Liver (tissue), 9 donors: ENCODE measurements around the gene VWDE. TPM values are rescaled to one million over a fixed set of nuclear protein-coding genes. Genes with fewer than 3 reads are reported as not detected.

Experiments used
- DNase-seq: peaks from one replicate; pipeline ENCODE4 v3.0.0-alpha.2; 2017; ENCODE audit warnings: low spot score
- H3K27ac ChIP-seq, 2 donors: one replicate each; pipeline ENCODE4 v1.7.0; 2013; ENCODE audit warnings: inconsistent platforms in 2 of 2, low read length in 2 of 2, control low read depth in 1 of 2, low read depth in 1 of 2, mild to moderate bottlenecking in 1 of 2
- H3K27me3 ChIP-seq, 4 donors: one replicate each; pipeline versions ENCODE4 v1.6.1 to v1.7.0; 2013; ENCODE audit warnings: low read length in 3 of 4, inconsistent platforms in 1 of 4, mild to moderate bottlenecking in 1 of 4, moderate library complexity in 1 of 4; ENCODE audit not compliant: control insufficient read depth in 4 of 4, insufficient read depth in 4 of 4
- H3K36me3 ChIP-seq, 4 donors: one replicate each; pipeline versions ENCODE4 v1.6.1 to v1.7.0; 2013; ENCODE audit warnings: low read length in 3 of 4, mild to moderate bottlenecking in 3 of 4, low read depth in 1 of 4, moderate library complexity in 1 of 4; ENCODE audit not compliant: control insufficient read depth in 4 of 4, insufficient read depth in 3 of 4
- H3K4me1 ChIP-seq, 4 donors: one replicate each; pipeline versions ENCODE4 v1.6.1 to v1.7.0; 2013; ENCODE audit warnings: low read length in 3 of 4, mild to moderate bottlenecking in 3 of 4, moderate library complexity in 1 of 4; ENCODE audit not compliant: control insufficient read depth in 4 of 4, insufficient read depth in 4 of 4
- H3K4me3 ChIP-seq, 3 donors: one replicate each; pipeline versions ENCODE4 v1.6.1 to v1.7.0; 2013; ENCODE audit warnings: low read length in 3 of 3, control low read depth in 1 of 3, low read depth in 1 of 3, mild to moderate bottlenecking in 1 of 3
- H3K9ac ChIP-seq, 2 donors: one replicate each; pipeline ENCODE4 v1.7.0; 2013; ENCODE audit warnings: low read length in 2 of 2, mild to moderate bottlenecking in 2 of 2, moderate library complexity in 2 of 2, control low read depth in 1 of 2, low read depth in 1 of 2
- H3K9me3 ChIP-seq, 4 donors: one replicate each; pipeline versions ENCODE4 v1.6.1 to v1.7.0; 2013; ENCODE audit warnings: low read length in 3 of 4; ENCODE audit not compliant: control insufficient read depth in 4 of 4
- ATF3 ChIP-seq: IDR thresholded peaks from 2 replicates; pipeline ENCODE4 v1.6.1; 2016; ENCODE audit warnings: antibody characterized with exemption
- CTCF ChIP-seq: fragments of 150-350 bp; IDR thresholded peaks from 2 replicates; pipeline ENCODE4 v1.5.1; 2017; ENCODE audit warnings: improper control_type of control experiment, low read depth, low read length; ENCODE audit not compliant: missing input control
- EGR1 ChIP-seq, 2 donors: IDR thresholded peaks; 2 replicates each; pipeline ENCODE4 v1.6.1; 2016 to 2018; ENCODE audit warnings: antibody characterized with exemption in 2 of 2, low read depth in 2 of 2
- FOXA1 ChIP-seq: IDR thresholded peaks from 2 replicates; pipeline ENCODE4 v1.6.1; 2016; ENCODE audit warnings: antibody characterized with exemption
- FOXA2 ChIP-seq: IDR thresholded peaks from 2 replicates; pipeline ENCODE4 v1.6.1; 2016; ENCODE audit warnings: antibody characterized with exemption
- GABPA ChIP-seq, 2 donors: IDR thresholded peaks in 1 of 2; conservative IDR thresholded peaks in 1 of 2; 2 replicates each; pipeline ENCODE4 v1.6.1; 2016; ENCODE audit warnings: antibody characterized with exemption in 2 of 2, mild to moderate bottlenecking in 1 of 2, moderate library complexity in 1 of 2
- HNF4A ChIP-seq, 2 donors: conservative IDR thresholded peaks; 2 replicates each; pipeline ENCODE4 v1.6.1; 2016; ENCODE audit warnings: antibody characterized with exemption in 2 of 2, mild to moderate bottlenecking in 2 of 2
- HNF4G ChIP-seq: IDR thresholded peaks from 2 replicates; pipeline ENCODE4 v1.6.1; 2016; ENCODE audit warnings: antibody characterized with exemption
- JUND ChIP-seq, 2 donors: IDR thresholded peaks; 2 replicates each; pipeline ENCODE4 v1.6.1; 2016; ENCODE audit warnings: antibody characterized with exemption in 2 of 2
- NR2F2 ChIP-seq: IDR thresholded peaks from 2 replicates; pipeline ENCODE4 v1.6.1; 2016; ENCODE audit warnings: antibody characterized with exemption
- RAD21 ChIP-seq, 2 donors: IDR thresholded peaks; 2 replicates each; pipeline ENCODE4 v1.6.1; 2016; ENCODE audit warnings: antibody characterized with exemption in 2 of 2, mild to moderate bottlenecking in 2 of 2
- RXRA ChIP-seq, 2 donors: IDR thresholded peaks; 2 replicates each; pipeline ENCODE4 v1.6.1; 2017 to 2018; ENCODE audit warnings: antibody characterized with exemption in 2 of 2, mild to moderate bottlenecking in 1 of 2
- SP1 ChIP-seq: IDR thresholded peaks from 2 replicates; pipeline ENCODE4 v1.6.1; 2018; ENCODE audit warnings: antibody characterized with exemption, mild to moderate bottlenecking
- TAF1 ChIP-seq: conservative IDR thresholded peaks from 2 replicates; pipeline ENCODE4 v1.6.1; 2016; ENCODE audit warnings: antibody characterized with exemption, mild to moderate bottlenecking
- YY1 ChIP-seq: IDR thresholded peaks from 2 replicates; pipeline ENCODE4 v1.6.1; 2016; ENCODE audit warnings: antibody characterized with exemption, mild to moderate bottlenecking
- WGBS: extraction: QIAGEN DNeasy Blood & Tissue Kit; methylation state at CpG from one replicate; pipeline ENCODE4 v1.1.7; 2013; 5-methylcytosine and 5-hydroxymethylcytosine counted together
- polyA plus RNA-seq, 2 donors: library from polyadenylated mRNA; stranded (reverse) in 1 of 2; unstranded in 1 of 2; fragments of 200-250 nt in 1 of 2; fragments of >200 nt in 1 of 2; fragmentation: Nextera tagmentation in 1 of 2; extraction: Ambion mirVana in 1 of 2; gene quantifications; one replicate each; pipeline versions ENCODE4 v1.2.1 to v1.2.3, GENCODE V29; 2013 to 2015
- total RNA-seq, 2 donors: library from RNA; depleted of rRNA; stranded (reverse); fragments of >200 nt; gene quantifications; one replicate each; pipeline ENCODE4 v1.2.3, GENCODE V29; 2014
- TF ChIP-seq, protein P1 (sequence below): IDR thresholded peaks from 2 replicates; pipeline ENCODE4 v1.6.1; 2016; ENCODE audit warnings: antibody characterized with exemption, mild to moderate bottlenecking
- TF ChIP-seq, protein P2 (sequence below): IDR thresholded peaks from 2 replicates; pipeline ENCODE4 v1.6.1; 2016; ENCODE audit warnings: antibody characterized with exemption
- donor health status: healthy.
- donor health status: healthy.
- donor health status: healthy.
- donor health status: healthy.
- donor health status: healthy.

The VWDE gene
- total and polyA plus RNA-seq, 4 donors: 0.05 to 0.59 (median 0.12) TPM

DNA sequence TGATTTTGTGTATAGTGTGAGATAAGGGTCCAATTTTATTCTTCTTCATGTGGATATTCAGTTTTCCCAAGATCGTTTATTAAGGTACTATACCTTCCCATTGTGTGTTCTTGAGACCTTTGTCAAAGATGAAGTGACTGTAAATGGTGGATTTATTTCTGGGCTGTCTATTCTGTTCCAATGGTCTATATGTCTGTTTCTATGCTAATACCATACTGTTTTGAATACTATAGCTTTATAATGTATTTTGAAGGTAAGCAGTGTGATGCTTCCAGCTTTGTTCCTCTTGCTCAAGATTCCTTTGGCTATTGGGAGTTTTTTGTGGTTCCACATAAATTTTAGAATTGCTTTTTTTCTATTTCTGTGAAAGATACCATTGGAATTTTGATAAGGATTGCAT lies 8.7 kb upstream of the VWDE start:
- H3K4me3 ChIP-seq: no peak overlapping the region
- H3K36me3 ChIP-seq: no peaks in the 10 kb centered on the region
- WGBS: 85% methylated on average over 1 of the region's 1 CpG
- H3K9me3 ChIP-seq: no peaks in the 10 kb centered on the region
- H3K27me3 ChIP-seq: no peaks in the 10 kb centered on the region
- TF ChIP-seq RXRA (IDR thresholded peaks at IDR 0.05): no peak
- TF ChIP-seq CTCF: no peak
- no peak for TF ChIP-seq GABPA (IDR thresholded peaks at IDR 0.05 in 1 of 2, conservative IDR thresholded peaks at IDR 0.05 in 1 of 2)
- H3K27ac ChIP-seq: no peak overlapping the region
- H3K9ac ChIP-seq: no peak overlapping the region
- no peak for DNase-seq
- H3K4me1 ChIP-seq: no peaks in the 10 kb centered on the region

DNA sequence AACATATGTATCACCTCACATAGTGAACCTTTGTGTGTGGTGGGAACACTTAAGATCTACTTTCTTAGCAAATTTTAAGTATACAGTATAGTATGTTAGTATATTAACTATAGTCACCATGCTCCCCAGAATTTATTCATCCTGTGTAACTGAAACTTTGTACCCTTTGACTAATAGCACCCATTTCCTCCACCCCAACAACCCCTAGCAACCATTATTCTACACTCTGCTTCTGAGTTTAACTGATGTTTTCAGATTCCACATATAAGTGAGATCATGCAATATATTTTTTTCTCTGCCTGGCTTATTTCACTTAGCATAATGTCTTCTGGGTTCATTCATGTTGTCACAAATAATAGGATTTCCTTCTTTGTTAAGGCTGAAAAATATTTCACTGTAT lies 6.9 kb upstream of the VWDE start:
- Histone ChIP-seq H3K9ac (no peak overlapping the region), H3K4me1 (no peaks in the 10 kb centered on the region), H3K4me3 (no peak overlapping the region), H3K27ac (no peak overlapping the region), H3K36me3 (no peaks in the 10 kb centered on the region), H3K9me3 (no peaks in the 10 kb centered on the region), H3K27me3 (no peaks in the 10 kb centered on the region)
- DNase-seq: no peak
- TF ChIP-seq, protein P1, sequence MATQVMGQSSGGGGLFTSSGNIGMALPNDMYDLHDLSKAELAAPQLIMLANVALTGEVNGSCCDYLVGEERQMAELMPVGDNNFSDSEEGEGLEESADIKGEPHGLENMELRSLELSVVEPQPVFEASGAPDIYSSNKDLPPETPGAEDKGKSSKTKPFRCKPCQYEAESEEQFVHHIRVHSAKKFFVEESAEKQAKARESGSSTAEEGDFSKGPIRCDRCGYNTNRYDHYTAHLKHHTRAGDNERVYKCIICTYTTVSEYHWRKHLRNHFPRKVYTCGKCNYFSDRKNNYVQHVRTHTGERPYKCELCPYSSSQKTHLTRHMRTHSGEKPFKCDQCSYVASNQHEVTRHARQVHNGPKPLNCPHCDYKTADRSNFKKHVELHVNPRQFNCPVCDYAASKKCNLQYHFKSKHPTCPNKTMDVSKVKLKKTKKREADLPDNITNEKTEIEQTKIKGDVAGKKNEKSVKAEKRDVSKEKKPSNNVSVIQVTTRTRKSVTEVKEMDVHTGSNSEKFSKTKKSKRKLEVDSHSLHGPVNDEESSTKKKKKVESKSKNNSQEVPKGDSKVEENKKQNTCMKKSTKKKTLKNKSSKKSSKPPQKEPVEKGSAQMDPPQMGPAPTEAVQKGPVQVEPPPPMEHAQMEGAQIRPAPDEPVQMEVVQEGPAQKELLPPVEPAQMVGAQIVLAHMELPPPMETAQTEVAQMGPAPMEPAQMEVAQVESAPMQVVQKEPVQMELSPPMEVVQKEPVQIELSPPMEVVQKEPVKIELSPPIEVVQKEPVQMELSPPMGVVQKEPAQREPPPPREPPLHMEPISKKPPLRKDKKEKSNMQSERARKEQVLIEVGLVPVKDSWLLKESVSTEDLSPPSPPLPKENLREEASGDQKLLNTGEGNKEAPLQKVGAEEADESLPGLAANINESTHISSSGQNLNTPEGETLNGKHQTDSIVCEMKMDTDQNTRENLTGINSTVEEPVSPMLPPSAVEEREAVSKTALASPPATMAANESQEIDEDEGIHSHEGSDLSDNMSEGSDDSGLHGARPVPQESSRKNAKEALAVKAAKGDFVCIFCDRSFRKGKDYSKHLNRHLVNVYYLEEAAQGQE: no peak
- TF ChIP-seq YY1: no peak
- TF ChIP-seq RXRA (IDR thresholded peaks at IDR 0.05): no peak
- TF ChIP-seq, protein P2, sequence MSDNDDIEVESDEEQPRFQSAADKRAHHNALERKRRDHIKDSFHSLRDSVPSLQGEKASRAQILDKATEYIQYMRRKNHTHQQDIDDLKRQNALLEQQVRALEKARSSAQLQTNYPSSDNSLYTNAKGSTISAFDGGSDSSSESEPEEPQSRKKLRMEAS: no peak
- TF ChIP-seq SP1: no peak
- no peak for TF ChIP-seq ATF3
- TF ChIP-seq HNF4A (conservative IDR thresholded peaks at IDR 0.05): no peak
- TF ChIP-seq JUND (IDR thresholded peaks at IDR 0.05): no peak
- TF ChIP-seq NR2F2: no peak
- no peak for TF ChIP-seq FOXA2
- no peak for TF ChIP-seq RAD21 (IDR thresholded peaks at IDR 0.05)
- no peak for TF ChIP-seq HNF4G
- no peak for TF ChIP-seq EGR1 (IDR thresholded peaks at IDR 0.05; ENCODE audit: low read depth in 2 of 2)
- no peak for TF ChIP-seq TAF1
- no peak for TF ChIP-seq GABPA (IDR thresholded peaks at IDR 0.05 in 1 of 2, conservative IDR thresholded peaks at IDR 0.05 in 1 of 2)
- TF ChIP-seq FOXA1: no peak
- no peak for TF ChIP-seq CTCF
